HCT116 (cell line): Measurements from ENCODE around the gene ANKRD6. TPM values are rescaled to one million over a fixed set of nuclear protein-coding genes. Genes with fewer than 3 reads are reported as not detected.

Experiments used
- ATAC-seq: fragments of 200-7000 bp; cut with Tn5 transposase; 2 replicates; pipeline ENCODE4 v1.9.1; 2020; ENCODE audit warnings: mild to moderate bottlenecking, moderate library complexity
- BruUV-seq: library from RNA; stranded (reverse); fragments of 400-500 nt; replicated peaks from 2 replicates; lab custom pipeline; 2021; lab: Mats Ljungman, UMichigan
- CTCF ChIA-PET: fragments of 300-600 bp; sonication (Branson Sonifier 250); formaldehyde crosslinking; loops from one replicate; lab custom pipeline; 2021; ENCODE audit warnings: antibody characterized with exemption; lab: Charles Lee
- POLR2A ChIA-PET: fragments of 300-600, 350-600 bp; sonication (Branson Sonifier 250); formaldehyde crosslinking; loops from one replicate; lab custom pipeline; 2021; ENCODE audit warnings: antibody characterized with exemption; lab: Charles Lee
- RAD21 ChIA-PET, 2 experiments: fragments of 300-600 bp; sonication (Branson Sonifier 250); formaldehyde crosslinking; loops; one replicate each; lab custom pipeline; 2023; ENCODE audit warnings: low total read pairs in 2 of 2; ENCODE audit not compliant: uncharacterized antibody in 2 of 2, unreplicated experiment in 2 of 2, low non-redundant PET in 1 of 2; lab: Charles Lee
- DNase-seq: peaks from one replicate; pipeline ENCODE4 v3.0.0-alpha.2; 2010; ENCODE audit warnings: low read depth, low spot score
- H2AFZ ChIP-seq: fragments of 200-600 bp; shearing (Covaris generic), sonication (generic); 2 replicates; pipeline ENCODE4 v1.6.1; 2017; ENCODE audit warnings: low read depth, mixed run types, mixed read lengths, antibody characterized with exemption, low read length; ENCODE audit not compliant: poor library complexity, severe bottlenecking
- H3K27ac ChIP-seq: 2 replicates; pipeline ENCODE4 v1.5.1; 2012; ENCODE audit warnings: low read depth, low read length
- H3K27me3 ChIP-seq: fragments of 200-600 bp; sonication (generic); 2 replicates; pipeline ENCODE4 v1.6.1; 2016; ENCODE audit warnings: mixed run types, low read length, mixed read lengths; ENCODE audit not compliant: insufficient read depth
- H3K36me3 ChIP-seq, 2 experiments: fragments of 200-500 bp in 1 of 2; fragments of 200-600 bp in 1 of 2; sonication (Bioruptor generic) in 1 of 2; sonication (generic) in 1 of 2; 2 replicates each; pipeline versions ENCODE4 v1.5.1 to v1.6.1; 2014 to 2016; ENCODE audit warnings: low read length in 2 of 2, inconsistent platforms in 1 of 2, mixed read lengths in 1 of 2, mixed run types in 1 of 2; ENCODE audit not compliant: insufficient read depth in 2 of 2, control insufficient read depth in 1 of 2
- H3K4me1 ChIP-seq, 2 experiments: fragments of 200-600 bp in 1 of 2; sonication (generic) in 1 of 2; 2 replicates each; pipeline versions ENCODE4 v1.5.1 to v1.6.1; 2012 to 2017; ENCODE audit warnings: low read length in 2 of 2, inconsistent platforms in 1 of 2, mild to moderate bottlenecking in 1 of 2, mixed read lengths in 1 of 2, mixed run types in 1 of 2, moderate library complexity in 1 of 2; ENCODE audit not compliant: insufficient read depth in 2 of 2, control insufficient read depth in 1 of 2
- H3K4me2 ChIP-seq: fragments of 200-600 bp; sonication (generic); 2 replicates; pipeline ENCODE4 v1.6.1; 2017; ENCODE audit warnings: mixed run types, low read length, mixed read lengths
- H3K4me3 ChIP-seq, 2 experiments: fragments of 200-600 bp in 1 of 2; sonication (generic) in 1 of 2; replicated peaks in 1 of 2; 2 replicates each; pipeline ENCODE4 v1.5.1; 2011 to 2016; ENCODE audit warnings: low read length in 2 of 2, control low read depth in 1 of 2, low read depth in 1 of 2, mild to moderate bottlenecking in 1 of 2, mixed read lengths in 1 of 2, mixed run types in 1 of 2
- H3K79me2 ChIP-seq: fragments of 200-600 bp; sonication (generic); 2 replicates; pipeline ENCODE4 v1.6.1; 2017; ENCODE audit warnings: mild to moderate bottlenecking, mixed run types, low read length, moderate library complexity, mixed read lengths; ENCODE audit not compliant: insufficient read depth
- H3K9ac ChIP-seq: fragments of 200-600 bp; sonication (generic); 2 replicates; pipeline ENCODE4 v1.6.1; 2016; ENCODE audit warnings: low read length, mixed read lengths
- H3K9me2 ChIP-seq: fragments of 200-600 bp; sonication (generic), shearing (Covaris generic); 2 replicates; pipeline ENCODE4 v1.6.1; 2017; ENCODE audit warnings: mixed run types, mild to moderate bottlenecking, moderate library complexity; ENCODE audit not compliant: insufficient read depth
- H3K9me3 ChIP-seq, 2 experiments: fragments of 200-500 bp in 1 of 2; fragments of 200-600 bp in 1 of 2; sonication (Bioruptor generic) in 1 of 2; sonication (generic) in 1 of 2; 2 replicates each; pipeline ENCODE4 v1.6.1; 2014 to 2017; ENCODE audit warnings: low read length in 2 of 2, mixed read lengths in 2 of 2, inconsistent platforms in 1 of 2, low read depth in 1 of 2, mild to moderate bottlenecking in 1 of 2, mixed run types in 1 of 2, moderate library complexity in 1 of 2; ENCODE audit not compliant: control insufficient read depth in 1 of 2, insufficient read depth in 1 of 2
- H4K20me1 ChIP-seq: fragments of 200-600 bp; sonication (generic), shearing (Covaris generic); 2 replicates; pipeline ENCODE4 v1.6.1; 2017; ENCODE audit warnings: mixed run types, mild to moderate bottlenecking, moderate library complexity; ENCODE audit not compliant: insufficient read depth
- CBX3 ChIP-seq: IDR thresholded peaks from 2 replicates; pipeline ENCODE4 v1.6.1; 2012; ENCODE audit warnings: low read depth
- CEBPB ChIP-seq: IDR thresholded peaks from 2 replicates; pipeline ENCODE4 v1.6.1; 2012; ENCODE audit warnings: low read depth
- CTCF ChIP-seq, 3 experiments: fragments of 200-600 bp in 1 of 3; sonication (generic) in 1 of 3; IDR thresholded peaks in 2 of 3; conservative IDR thresholded peaks in 1 of 3; 2 replicates each; pipeline ENCODE4 v1.5.1; 2012 to 2017; ENCODE audit warnings: low read depth in 2 of 3, low read length in 2 of 3, antibody characterized with exemption in 1 of 3, borderline replicate concordance in 1 of 3, control low read depth in 1 of 3, mild to moderate bottlenecking in 1 of 3, mixed read lengths in 1 of 3, mixed run types in 1 of 3, moderate library complexity in 1 of 3; ENCODE audit not compliant: insufficient read depth in 1 of 3
- EGR1 ChIP-seq: IDR thresholded peaks from 2 replicates; pipeline ENCODE4 v1.6.1; 2012; ENCODE audit warnings: low read depth
- ELF1 ChIP-seq: IDR thresholded peaks from 2 replicates; pipeline ENCODE4 v1.6.1; 2012; ENCODE audit warnings: low read depth, borderline replicate concordance
- EZH2 ChIP-seq: fragments of 200-600 bp; sonication (generic); IDR thresholded peaks from 2 replicates; pipeline ENCODE4 v1.6.1; 2017; ENCODE audit warnings: antibody characterized with exemption, mixed run types
- EZH2phosphoT487 ChIP-seq: fragments of 200-600 bp; IDR thresholded peaks from 2 replicates; pipeline ENCODE4 v1.6.1; 2018; ENCODE audit warnings: antibody characterized with exemption, borderline replicate concordance
- FOSL1 ChIP-seq: IDR thresholded peaks from 2 replicates; pipeline ENCODE4 v1.6.1; 2012; ENCODE audit warnings: low read depth
- JUND ChIP-seq: IDR thresholded peaks from 2 replicates; pipeline ENCODE4 v1.6.1; 2012
- MAX ChIP-seq: IDR thresholded peaks from 2 replicates; pipeline ENCODE4 v1.6.1; 2012
- POLR2A ChIP-seq: IDR thresholded peaks from 2 replicates; pipeline ENCODE4 v1.7.0; 2011; ENCODE audit warnings: borderline replicate concordance; ENCODE audit not compliant: insufficient read depth, insufficient read length; ENCODE audit errors: extremely low read depth
- RAD21 ChIP-seq: IDR thresholded peaks from 2 replicates; pipeline ENCODE4 v1.6.1; 2012; ENCODE audit warnings: low read depth, mild to moderate bottlenecking
- SIN3A ChIP-seq: IDR thresholded peaks from 2 replicates; pipeline ENCODE4 v1.6.1; 2012; ENCODE audit warnings: low read depth
- SP1 ChIP-seq: IDR thresholded peaks from 2 replicates; pipeline ENCODE4 v1.6.1; 2012; ENCODE audit warnings: low read depth
- SRF ChIP-seq: IDR thresholded peaks from 2 replicates; pipeline ENCODE4 v1.6.1; 2012; ENCODE audit warnings: low read depth
- TCF7L2 ChIP-seq: IDR thresholded peaks from 2 replicates; pipeline ENCODE4 v1.7.0; 2011; ENCODE audit warnings: borderline replicate concordance, inconsistent platforms; ENCODE audit not compliant: insufficient read depth, insufficient read length; ENCODE audit errors: extremely low read depth
- YY1 ChIP-seq: IDR thresholded peaks from 2 replicates; pipeline ENCODE4 v1.6.1; 2011; ENCODE audit warnings: low read length, low read depth, moderate library complexity, mild to moderate bottlenecking; ENCODE audit not compliant: insufficient replicate concordance; ENCODE audit errors: extremely low read depth
- ZFX ChIP-seq: fragments of 450-650 bp; IDR thresholded peaks from 2 replicates; pipeline ENCODE4 v1.6.1; 2017
- ZNF274 ChIP-seq: fragments of 200-500 bp; sonication (Bioruptor generic); IDR thresholded peaks from 2 replicates; pipeline ENCODE4 v1.6.1; 2014; ENCODE audit warnings: mild to moderate bottlenecking, low read depth, low read length, inconsistent platforms
- intact Hi-C: fragments of 100-400 bp; cut with micrococcal nuclease; formaldehyde crosslinking; loops from 2 replicates; pipeline ENCODE4 v1.10.0; 2022
- total RNA-seq: library from RNA; stranded (reverse); gene quantifications from one replicate; pipeline ENCODE4 v1.2.1, GENCODE V29; 2021; ENCODE audit not compliant: unreplicated experiment

Gene ANKRD6
- total RNA-seq, 1 experiment from 2014 or later = 9.9 TPM

GRCh38 chr6:89467437-89467836 is 34.5 kb downstream of the ANKRD6 start:
- H3K36me3 ChIP-seq = no peaks in the 10 kb centered on the region
- DNase-seq = no peak
- RAD21 ChIA-PET = no interaction called here
- CTCF ChIA-PET = no interaction called here
- H3K27ac ChIP-seq = no peak overlapping the region
- H3K4me3 ChIP-seq = no peak overlapping the region
- H3K4me1 ChIP-seq = no peaks in the 10 kb centered on the region
- H3K9me2 ChIP-seq = no peaks in the 10 kb centered on the region
- intact Hi-C loops = no loop called here
- no peak for TF ChIP-seq SIN3A
- TF ChIP-seq CTCF (IDR thresholded peaks at IDR 0.05 in 2 of 3, conservative IDR thresholded peaks at IDR 0.05 in 1 of 3; ENCODE audit: borderline replicate concordance in 1 of 3, insufficient read depth in 1 of 3, low read depth in 2 of 3, low read length in 2 of 3) = no peak
- TF ChIP-seq ZFX = no peak
- no peak for TF ChIP-seq MAX
- no peak for TF ChIP-seq ELF1
- no peak for TF ChIP-seq SRF
- H2AFZ ChIP-seq = no peak overlapping the region
- no peaks in the 10 kb centered on the region for H4K20me1 ChIP-seq
- H3K9me3 ChIP-seq = no peaks in the 10 kb centered on the region
- H3K27me3 ChIP-seq = no peaks in the 10 kb centered on the region
- no peak for ATAC-seq
- POLR2A ChIA-PET = no interaction called here
- no peak overlapping the region for H3K9ac ChIP-seq
- BruUV-seq = no TSS peak
- H3K4me2 ChIP-seq = no peak overlapping the region
- H3K79me2 ChIP-seq = no peaks in the 10 kb centered on the region; the same call in 1 of the 2 replicates

GRCh38 chr6:89468998-89469397 is 36.0 kb downstream of the ANKRD6 start:
- POLR2A ChIA-PET = no interaction called here
- no peaks in the 10 kb centered on the region for H3K36me3 ChIP-seq
- BruUV-seq = no TSS peak
- H3K4me1 ChIP-seq = no peaks in the 10 kb centered on the region
- ATAC-seq = no peak
- H3K27ac ChIP-seq = no peak overlapping the region
- intact Hi-C loops = no loop called here
- no peaks in the 10 kb centered on the region for H3K9me3 ChIP-seq
- CTCF ChIA-PET = no interaction called here
- no peak for DNase-seq
- H3K4me2 ChIP-seq = no peak overlapping the region
- no peak overlapping the region for H3K4me3 ChIP-seq
- H3K9me2 ChIP-seq = no peaks in the 10 kb centered on the region
- no peaks in the 10 kb centered on the region for H4K20me1 ChIP-seq
- RAD21 ChIA-PET = no interaction called here
- no peak overlapping the region for H2AFZ ChIP-seq
- H3K27me3 ChIP-seq = no peaks in the 10 kb centered on the region
- H3K9ac ChIP-seq = no peak overlapping the region
- no peaks in the 10 kb centered on the region; the same call in 1 of the 2 replicates for H3K79me2 ChIP-seq
- TF ChIP-seq POLR2A (no peak), EZH2phosphoT487 (no peak), YY1 (no peak), ELF1 (no peak), CBX3 (no peak), FOSL1 (no peak), EZH2 (no peak), TCF7L2 (no peak), JUND (no peak), CTCF (IDR thresholded peaks at IDR 0.05 in 2 of 3, conservative IDR thresholded peaks at IDR 0.05 in 1 of 3; ENCODE audit: borderline replicate concordance in 1 of 3, insufficient read depth in 1 of 3, low read depth in 2 of 3, low read length in 2 of 3) (no peak), SRF (no peak), SIN3A (no peak), SP1 (no peak), EGR1 (no peak), RAD21 (no peak), CEBPB (no peak), ZNF274 (no peak), ZFX (no peak)
